AG09319 (cell line): ENCODE data around the gene PHKA2.

Source experiments
- DNase-seq: peaks from one replicate; pipeline ENCODE4 v3.0.0-alpha.2; 2010; ENCODE audit warnings: low read depth; ENCODE audit errors: extremely low read depth
- TF ChIP-seq, protein P1 (sequence below): IDR thresholded peaks from 2 replicates; pipeline ENCODE4 v1.5.1; 2011; ENCODE audit warnings: low read depth, mild to moderate bottlenecking, inconsistent platforms, low read length, moderate library complexity

PHKA2 gene

DNA sequence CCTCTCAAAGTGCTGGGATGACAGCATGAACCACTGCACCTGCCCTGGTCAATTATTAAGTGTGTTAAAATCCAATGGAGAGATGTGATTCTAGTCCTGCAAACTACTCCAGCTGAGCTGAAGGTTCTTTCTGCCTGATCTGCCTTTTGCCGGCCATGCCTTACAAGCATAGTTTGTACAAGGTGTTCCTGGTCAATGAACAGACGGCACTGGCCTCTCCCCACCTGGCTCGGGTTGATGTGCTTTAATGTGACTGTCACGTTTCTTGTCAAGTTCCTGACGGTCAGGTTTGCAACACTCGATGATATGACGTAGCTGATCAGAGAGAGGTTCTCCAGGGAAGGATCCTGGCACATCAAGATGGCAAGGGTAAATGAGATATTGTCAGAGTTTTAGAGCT is 23.1 kb upstream of the PHKA2 start:
- TF ChIP-seq, protein P1, sequence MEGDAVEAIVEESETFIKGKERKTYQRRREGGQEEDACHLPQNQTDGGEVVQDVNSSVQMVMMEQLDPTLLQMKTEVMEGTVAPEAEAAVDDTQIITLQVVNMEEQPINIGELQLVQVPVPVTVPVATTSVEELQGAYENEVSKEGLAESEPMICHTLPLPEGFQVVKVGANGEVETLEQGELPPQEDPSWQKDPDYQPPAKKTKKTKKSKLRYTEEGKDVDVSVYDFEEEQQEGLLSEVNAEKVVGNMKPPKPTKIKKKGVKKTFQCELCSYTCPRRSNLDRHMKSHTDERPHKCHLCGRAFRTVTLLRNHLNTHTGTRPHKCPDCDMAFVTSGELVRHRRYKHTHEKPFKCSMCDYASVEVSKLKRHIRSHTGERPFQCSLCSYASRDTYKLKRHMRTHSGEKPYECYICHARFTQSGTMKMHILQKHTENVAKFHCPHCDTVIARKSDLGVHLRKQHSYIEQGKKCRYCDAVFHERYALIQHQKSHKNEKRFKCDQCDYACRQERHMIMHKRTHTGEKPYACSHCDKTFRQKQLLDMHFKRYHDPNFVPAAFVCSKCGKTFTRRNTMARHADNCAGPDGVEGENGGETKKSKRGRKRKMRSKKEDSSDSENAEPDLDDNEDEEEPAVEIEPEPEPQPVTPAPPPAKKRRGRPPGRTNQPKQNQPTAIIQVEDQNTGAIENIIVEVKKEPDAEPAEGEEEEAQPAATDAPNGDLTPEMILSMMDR, result no peak
- no peak for DNase-seq

- DNase-seq, result no peak
Measured at GRCh38 chrX:19005909-19006308, 22.0 kb upstream of the PHKA2 start.

DNA sequence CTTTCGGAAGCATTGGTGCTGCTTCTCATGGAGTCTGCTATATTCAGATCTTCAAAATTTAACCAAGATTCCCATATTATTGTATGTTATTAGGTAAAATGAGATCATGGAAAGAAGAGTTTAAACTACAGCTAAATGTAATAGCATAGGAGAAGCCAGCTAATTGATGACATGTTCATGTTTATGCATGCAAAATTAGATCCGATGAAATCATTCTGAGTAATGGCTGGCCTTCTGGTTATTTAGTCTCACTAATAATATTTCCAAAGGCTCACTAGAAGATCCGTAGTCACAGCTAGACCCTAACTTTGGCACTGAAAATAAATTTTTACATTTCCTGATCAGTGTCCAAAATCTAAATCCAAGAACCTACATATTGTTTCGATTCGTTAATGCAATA is 19.8 kb upstream of the PHKA2 start:
- no peak for DNase-seq

More at GRCh38 chrX:19005909-19006308, 22.0 kb upstream of the PHKA2 start:
- TF ChIP-seq, protein P1, result no peak

DNA sequence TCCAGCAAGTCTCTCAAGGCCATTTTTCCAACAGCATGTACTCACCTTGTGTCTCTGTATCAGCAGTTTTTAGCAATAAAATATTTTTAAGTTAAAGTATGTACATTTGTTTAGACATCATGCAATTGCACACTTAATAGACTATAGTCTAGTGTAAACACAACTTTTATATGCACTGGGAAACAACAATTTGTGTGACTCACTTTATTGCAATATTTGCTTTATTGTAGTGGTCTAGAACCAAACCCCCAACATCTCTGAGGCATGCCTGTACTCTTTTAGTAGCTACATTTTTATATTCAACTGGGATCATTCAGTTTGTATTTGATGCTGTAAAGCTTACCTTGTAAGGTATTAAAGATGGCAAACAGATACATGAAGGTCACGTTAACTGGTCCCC is 14.7 kb upstream of the PHKA2 start:
- TF ChIP-seq, protein P1, result no peak
- DNase-seq, result no peak

More for the DNA sequence above, 19.8 kb upstream of the PHKA2 start:
- TF ChIP-seq, protein P1, result no peak

GRCh38 chrX:18997916-18998315 is 14.0 kb upstream of the PHKA2 start:
- DNase-seq, result no peak
- TF ChIP-seq, protein P1, result no peak

DNA sequence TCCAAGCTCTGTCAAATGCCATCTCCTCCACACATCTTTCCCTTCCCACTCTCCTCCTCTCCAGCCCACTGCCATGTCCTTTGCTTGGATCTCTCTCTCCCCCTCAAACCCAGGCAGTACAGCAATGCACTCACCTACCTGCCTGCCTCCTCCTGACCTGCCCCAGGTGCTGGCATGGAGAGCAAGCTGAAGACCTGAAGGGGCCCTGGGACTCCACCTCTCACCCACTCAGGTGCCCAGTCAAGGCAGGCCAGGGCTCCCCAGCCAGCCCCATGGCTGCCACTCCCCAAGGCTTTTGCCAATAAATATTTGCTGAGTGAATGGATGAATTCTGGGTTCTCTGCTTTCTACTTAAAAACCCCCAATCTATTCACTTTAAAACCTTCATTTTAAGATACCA is 12.6 kb upstream of the PHKA2 start:
- TF ChIP-seq, protein P1, result no peak
- no peak for DNase-seq

DNA sequence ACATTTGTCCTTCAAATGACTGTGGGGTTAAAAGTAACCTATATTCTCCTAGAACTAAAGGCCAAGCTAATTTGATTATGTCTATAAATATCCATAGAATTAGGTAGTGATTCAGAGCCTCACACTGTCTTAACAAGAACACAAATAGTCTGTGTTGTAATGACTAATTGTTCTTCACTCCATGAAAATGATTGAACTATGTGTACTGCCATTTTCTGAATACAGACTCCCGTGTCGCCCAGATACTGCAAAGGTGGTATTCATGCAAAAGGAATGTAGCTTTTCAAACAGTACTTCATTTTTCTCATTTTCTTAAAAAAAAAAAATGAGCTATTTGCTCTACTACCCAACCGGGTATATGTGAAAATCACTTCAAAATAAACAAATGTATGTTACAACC is 11.3 kb upstream of the PHKA2 start:
- TF ChIP-seq, protein P1, result no peak
- DNase-seq, result no peak
